ENCODE measurements around the gene LRRC7.

DNA sequence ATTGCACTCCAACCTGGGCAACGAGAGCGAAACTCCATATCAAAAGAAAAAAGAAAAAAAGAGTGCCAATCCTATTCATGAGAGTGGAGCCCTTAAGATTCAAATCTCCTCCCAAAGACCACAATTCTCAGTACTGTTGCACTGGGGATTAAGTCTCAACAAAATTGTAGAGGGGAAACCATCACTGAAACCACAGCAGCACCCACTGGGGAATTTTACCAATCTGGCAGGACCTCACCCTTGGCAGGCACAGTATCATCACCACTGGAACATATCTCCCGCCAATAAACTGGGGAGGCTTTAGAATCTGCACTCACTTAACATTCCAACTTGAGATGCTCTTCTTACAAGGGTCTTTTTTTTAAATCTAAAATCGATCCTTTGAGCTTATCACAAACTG lies 596.6 kb downstream of the LRRC7 start:
- no peak for TF ChIP-seq RAD21 (IDR thresholded peaks at IDR 0.05 in 1 of 2, conservative IDR thresholded peaks at IDR 0.05 in 1 of 2; ENCODE audit: low read depth in 2 of 2, low read length in 2 of 2)
- no peak for TF ChIP-seq HDAC2 (IDR thresholded peaks at IDR 0.05; ENCODE audit: borderline replicate concordance in 1 of 2, low read depth in 2 of 2, low read length in 2 of 2)
- TF ChIP-seq CTCF (IDR thresholded peaks at IDR 0.05; ENCODE audit: control extremely low read depth in 1 of 3, insufficient read depth in 1 of 3, low read depth in 1 of 3, low read length in 3 of 3): no peak
- no peak for TF ChIP-seq CEBPB (IDR thresholded peaks at IDR 0.05; ENCODE audit: low read depth, low read length)
- no peak for TF ChIP-seq NRF1 (IDR thresholded peaks at IDR 0.05; ENCODE audit: low read depth, low read length)
- no peak for TF ChIP-seq RXRA (IDR thresholded peaks at IDR 0.05; ENCODE audit: insufficient read depth, low read depth, low read length)
